Immature natural killer cell (primary cell): ENCODE measurements around the gene PLXNA2. TPM values are rescaled to one million over a fixed set of nuclear protein-coding genes. Genes with fewer than 3 reads are reported as not detected.

Experiments used
- DNase-seq, 3 donors: peaks; one replicate each; pipeline ENCODE4 v3.0.0; 2022; ENCODE audit warnings: mixed read lengths in 1 of 3
- H3K27ac Mint-ChIP-seq, 6 donors: one replicate each; pipeline ENCODE4 v1.8.0; 2020; ENCODE audit warnings: mixed read lengths in 6 of 6, mild to moderate bottlenecking in 5 of 6, inconsistent platforms in 4 of 6, moderate library complexity in 3 of 6
- H3K27me3 Mint-ChIP-seq, 3 donors: one replicate each; pipeline ENCODE4 v1.8.0; 2020 to 2021; ENCODE audit warnings: low read depth in 3 of 3, mild to moderate bottlenecking in 3 of 3, mixed read lengths in 3 of 3, moderate library complexity in 3 of 3, inconsistent platforms in 1 of 3
- H3K36me3 Mint-ChIP-seq, 3 donors: one replicate each; pipeline ENCODE4 v1.8.0; 2020; ENCODE audit warnings: mixed read lengths in 3 of 3, inconsistent platforms in 2 of 3, mild to moderate bottlenecking in 2 of 3
- H3K4me1 Mint-ChIP-seq, 2 donors: one replicate each; pipeline ENCODE4 v1.8.0; 2020; ENCODE audit warnings: inconsistent platforms in 2 of 2, mild to moderate bottlenecking in 2 of 2, mixed read lengths in 2 of 2, moderate library complexity in 1 of 2
- H3K4me3 Mint-ChIP-seq, 5 donors: one replicate each; pipeline ENCODE4 v1.8.0; 2020; ENCODE audit warnings: mild to moderate bottlenecking in 5 of 5, mixed read lengths in 5 of 5, inconsistent platforms in 3 of 5, moderate library complexity in 3 of 5
- H3K9me3 Mint-ChIP-seq, 6 donors: one replicate each; pipeline ENCODE4 v1.8.0; 2020; ENCODE audit warnings: mild to moderate bottlenecking in 6 of 6, mixed read lengths in 6 of 6, inconsistent platforms in 4 of 6, moderate library complexity in 3 of 6
- polyA plus RNA-seq, 3 donors: library from polyadenylated mRNA; unstranded; fragments of 300-500 nt; fragmentation: Illumina TruSeq; gene quantifications; one replicate each; pipeline ENCODE4 v1.2.3, GENCODE V29; 2021

PLXNA2 gene
- polyA plus RNA-seq, 3 donors from 2014 or later = 0.22 TPM; not detected in 2

GRCh38 chr1:208163539-208163938 lies 80.6 kb downstream of the PLXNA2 start:
- peaks cover 6 to 12% (median 9%) of the 10 kb centered on the region in 3 donors for H3K27me3 Mint-ChIP-seq
- no peak overlapping the region for H3K4me3 Mint-ChIP-seq
- DNase-seq = no peak
- no peaks in the 10 kb centered on the region for H3K9me3 Mint-ChIP-seq
- H3K36me3 Mint-ChIP-seq = no peaks in the 10 kb centered on the region
- no peak overlapping the region for H3K27ac Mint-ChIP-seq
- no peaks in the 10 kb centered on the region for H3K4me1 Mint-ChIP-seq

GRCh38 chr1:208162903-208163302 lies 81.3 kb downstream of the PLXNA2 start:
- DNase-seq = no peak
- Mint-ChIP-seq H3K9me3 (no peaks in the 10 kb centered on the region), H3K36me3 (no peaks in the 10 kb centered on the region), H3K27ac (no peak overlapping the region), H3K4me1 (no peaks in the 10 kb centered on the region), H3K27me3 (peaks cover 3 to 12% (median 7%) of the 10 kb centered on the region in 3 donors), H3K4me3 (no peak overlapping the region)

GRCh38 chr1:208161656-208162375 lies 82.4 kb downstream of the PLXNA2 start:
- Mint-ChIP-seq H3K4me3 (no peak overlapping the region), H3K27ac (no peak overlapping the region), H3K36me3 (no peaks in the 10 kb centered on the region), H3K9me3 (no peaks in the 10 kb centered on the region), H3K27me3 (peaks cover 3 to 9% (median 5%) of the 10 kb centered on the region in 3 donors), H3K4me1 (no peaks in the 10 kb centered on the region)
- no peak for DNase-seq

- Mint-ChIP-seq H3K9me3 (no peaks in the 10 kb centered on the region), H3K4me3 (no peak overlapping the region), H3K36me3 (no peaks in the 10 kb centered on the region), H3K27ac (no peak overlapping the region), H3K27me3 (peaks cover 3 to 9% (median 5%) of the 10 kb centered on the region in 3 donors), H3K4me1 (no peaks in the 10 kb centered on the region)
- DNase-seq = no peak
Observed at GRCh38 chr1:208161005-208161404, 83.2 kb downstream of the PLXNA2 start.

GRCh38 chr1:208160259-208160819 lies 83.8 kb downstream of the PLXNA2 start:
- Mint-ChIP-seq H3K4me1 (no peaks in the 10 kb centered on the region), H3K9me3 (no peaks in the 10 kb centered on the region), H3K4me3 (no peak overlapping the region), H3K27ac (no peak overlapping the region), H3K27me3 (peaks cover 3 to 9% (median 5%) of the 10 kb centered on the region in 3 donors), H3K36me3 (no peaks in the 10 kb centered on the region)
- no peak for DNase-seq

- Mint-ChIP-seq H3K27me3 (peaks cover 0 to 9% (median 2%) of the 10 kb centered on the region in 3 donors), H3K4me1 (no peaks in the 10 kb centered on the region), H3K36me3 (no peaks in the 10 kb centered on the region), H3K9me3 (no peaks in the 10 kb centered on the region), H3K4me3 (no peak overlapping the region), H3K27ac (no peak overlapping the region)
- DNase-seq = no peak
Observed at GRCh38 chr1:208159555-208160258, 84.5 kb downstream of the PLXNA2 start.

DNA sequence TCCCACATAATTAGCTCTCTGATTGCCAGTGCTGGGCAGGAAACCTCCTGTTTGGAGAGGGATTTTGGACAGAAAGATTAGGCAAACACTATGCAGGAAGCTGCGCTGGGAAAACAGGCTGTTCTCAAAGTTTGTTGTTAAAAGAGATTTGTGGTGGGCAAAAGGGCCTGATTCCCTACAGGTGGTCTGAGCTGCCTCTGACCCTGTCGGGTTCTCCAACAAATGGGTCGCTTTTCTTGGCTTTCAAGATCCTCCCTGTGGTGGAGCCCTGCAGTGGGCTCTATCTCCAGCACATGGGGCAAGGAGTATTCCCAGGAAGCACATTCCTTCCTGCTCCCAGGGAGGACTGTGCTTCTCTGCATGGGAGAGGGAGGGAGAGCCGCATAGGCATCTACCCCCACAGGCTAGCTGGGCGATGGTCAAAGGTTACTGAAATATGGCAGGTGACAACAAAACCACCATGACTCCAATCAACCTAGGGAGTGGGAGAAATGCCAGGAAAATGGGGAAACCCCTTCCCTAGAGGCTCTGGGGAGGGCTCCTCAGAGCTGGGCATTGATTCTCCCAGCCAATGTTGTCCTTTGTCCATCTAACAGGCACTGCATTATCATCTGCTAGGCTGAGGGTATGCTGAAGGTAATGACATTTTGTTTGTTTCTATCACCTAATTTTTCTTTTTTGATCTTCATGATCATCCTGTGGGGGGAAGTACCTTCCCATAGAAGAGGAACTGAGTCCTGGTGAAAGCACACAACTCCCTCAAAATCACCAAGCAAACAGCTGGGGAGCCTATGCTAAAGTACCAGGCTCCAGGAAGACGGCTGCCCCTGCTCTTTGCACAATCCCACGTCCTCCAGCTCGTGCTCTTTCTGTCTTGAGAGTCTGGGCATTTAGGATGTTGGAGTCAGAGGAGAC lies 85.3 kb downstream of the PLXNA2 start:
- H3K27ac Mint-ChIP-seq = no peak overlapping the region
- no peaks in the 10 kb centered on the region for H3K4me1 Mint-ChIP-seq
- no peak overlapping the region for H3K4me3 Mint-ChIP-seq
- H3K9me3 Mint-ChIP-seq = no peaks in the 10 kb centered on the region
- no peak for DNase-seq
- no peaks in the 10 kb centered on the region for H3K36me3 Mint-ChIP-seq
- H3K27me3 Mint-ChIP-seq = peaks cover 0 to 4% (median 2%) of the 10 kb centered on the region in 3 donors

- no peak overlapping the region for H3K27ac Mint-ChIP-seq
- no peaks in the 10 kb centered on the region for H3K4me1 Mint-ChIP-seq
- DNase-seq = no peak
- H3K4me3 Mint-ChIP-seq = no peak overlapping the region
- H3K36me3 Mint-ChIP-seq = no peaks in the 10 kb centered on the region
- no peaks in the 10 kb centered on the region for H3K9me3 Mint-ChIP-seq
- H3K27me3 Mint-ChIP-seq = peaks cover 0 to 4% (median 2%) of the 10 kb centered on the region in 3 donors
Observed at GRCh38 chr1:208157769-208158168, 86.4 kb downstream of the PLXNA2 start.

GRCh38 chr1:208156741-208157140 lies 87.4 kb downstream of the PLXNA2 start:
- H3K4me3 Mint-ChIP-seq = no peak overlapping the region
- peaks cover 0 to 4% (median 2%) of the 10 kb centered on the region in 3 donors for H3K27me3 Mint-ChIP-seq
- no peak for DNase-seq
- H3K9me3 Mint-ChIP-seq = no peaks in the 10 kb centered on the region
- no peaks in the 10 kb centered on the region for H3K4me1 Mint-ChIP-seq
- no peaks in the 10 kb centered on the region for H3K36me3 Mint-ChIP-seq
- no peak overlapping the region for H3K27ac Mint-ChIP-seq

GRCh38 chr1:208156310-208156709 lies 87.9 kb downstream of the PLXNA2 start:
- H3K9me3 Mint-ChIP-seq = no peaks in the 10 kb centered on the region
- H3K4me3 Mint-ChIP-seq = no peak overlapping the region
- no peak for DNase-seq
- H3K4me1 Mint-ChIP-seq = no peaks in the 10 kb centered on the region
- H3K27ac Mint-ChIP-seq = no peak overlapping the region
- peaks cover 0 to 4% (median 2%) of the 10 kb centered on the region in 3 donors for H3K27me3 Mint-ChIP-seq
- H3K36me3 Mint-ChIP-seq = no peaks in the 10 kb centered on the region

DNA sequence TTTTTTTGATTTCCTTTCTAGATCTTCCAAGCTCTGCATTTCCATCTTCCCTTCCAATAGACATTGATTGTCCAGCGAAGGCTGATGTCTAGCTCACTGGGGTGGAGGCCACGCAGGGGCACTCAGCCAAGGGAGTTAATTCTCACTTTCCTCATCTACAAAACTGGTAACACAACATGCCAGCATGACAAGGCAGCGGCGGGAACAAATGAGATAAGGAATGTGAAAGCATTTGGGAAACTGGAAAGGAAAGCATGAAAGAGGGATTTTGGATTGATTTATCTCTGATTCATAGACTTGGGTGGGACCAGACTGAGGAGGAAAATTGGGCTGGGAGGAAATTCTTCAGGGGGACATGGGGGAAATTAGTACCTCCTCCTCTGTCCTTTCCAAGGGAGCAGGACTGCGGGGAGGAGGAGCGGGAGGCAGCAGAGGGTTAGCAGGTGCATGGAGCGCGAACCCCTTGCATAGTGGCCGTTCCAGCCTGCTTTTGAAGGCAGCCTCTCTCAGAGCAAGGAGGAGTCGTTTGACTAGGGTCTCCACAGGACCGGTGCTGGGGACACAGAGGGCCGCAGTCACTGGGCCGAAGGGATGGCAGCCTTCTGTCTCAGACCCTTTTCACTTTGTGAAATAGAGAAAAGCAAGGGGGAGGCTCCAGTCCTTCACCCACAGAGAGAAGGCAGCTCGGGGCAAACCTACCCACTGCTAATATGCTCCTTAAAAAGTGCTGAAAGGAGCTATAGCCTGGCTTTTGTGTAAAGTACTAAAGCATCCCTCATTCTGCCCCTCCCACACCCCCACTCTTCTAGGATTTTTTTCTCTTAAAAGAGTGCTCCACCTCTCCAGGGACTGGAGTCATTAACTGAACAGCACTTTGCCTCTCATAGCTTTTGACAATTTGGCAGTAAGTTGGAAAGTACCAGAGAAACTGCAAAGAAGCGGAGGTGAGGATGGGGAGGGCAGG lies 89.2 kb downstream of the PLXNA2 start:
- Mint-ChIP-seq H3K27ac (no peak overlapping the region), H3K4me3 (no peak overlapping the region), H3K4me1 (no peaks in the 10 kb centered on the region), H3K9me3 (no peaks in the 10 kb centered on the region), H3K27me3 (peaks cover 0 to 4% (median 2%) of the 10 kb centered on the region in 3 donors), H3K36me3 (no peaks in the 10 kb centered on the region)
- DNase-seq = no peak

DNA sequence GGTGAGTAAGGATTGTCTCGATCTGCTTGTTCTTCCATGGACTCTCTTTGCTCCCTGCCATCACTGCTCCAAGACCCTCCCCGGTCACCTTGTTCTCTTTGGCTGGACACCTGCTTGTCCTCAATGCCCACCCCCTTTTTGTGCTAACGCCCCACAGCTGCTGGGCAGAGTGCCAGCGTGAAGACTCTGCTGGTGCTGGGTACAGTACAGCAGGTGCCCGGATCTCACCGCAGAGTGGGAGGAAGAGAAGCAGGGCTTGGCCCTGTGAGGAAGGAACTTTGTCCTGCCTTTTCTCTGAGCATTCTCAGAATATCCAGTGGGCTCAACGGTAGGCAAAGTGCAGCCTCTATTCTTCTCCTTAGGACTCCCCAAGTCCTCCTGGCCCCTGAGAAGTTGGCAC lies 90.1 kb downstream of the PLXNA2 start:
- Mint-ChIP-seq H3K36me3 (no peaks in the 10 kb centered on the region), H3K9me3 (no peaks in the 10 kb centered on the region), H3K27me3 (peaks cover 0 to 3% (median 2%) of the 10 kb centered on the region in 3 donors), H3K27ac (no peak overlapping the region), H3K4me1 (no peaks in the 10 kb centered on the region), H3K4me3 (no peak overlapping the region)
- DNase-seq = no peak

DNA sequence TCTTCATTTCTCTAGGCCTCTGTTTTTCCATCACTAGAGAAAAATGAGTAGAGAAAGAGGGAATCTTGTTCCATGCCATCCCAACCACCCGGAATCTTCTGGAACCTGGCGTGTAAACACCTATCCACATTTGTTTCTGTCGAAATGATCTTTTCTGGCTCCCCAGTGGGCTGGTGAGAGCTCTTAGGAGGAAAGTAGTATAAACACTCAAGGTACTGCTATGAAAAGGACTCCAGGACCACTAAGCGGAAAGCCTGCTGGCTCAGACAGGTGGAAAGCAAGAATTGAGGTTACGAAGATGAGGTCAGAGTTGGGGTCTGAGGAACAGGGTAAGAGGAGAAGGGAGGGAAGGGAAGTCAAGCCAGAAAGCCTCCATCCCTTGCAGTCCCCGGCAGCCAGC lies 90.8 kb downstream of the PLXNA2 start:
- H3K36me3 Mint-ChIP-seq = no peaks in the 10 kb centered on the region
- peaks cover 0 to 3% (median 2%) of the 10 kb centered on the region in 3 donors for H3K27me3 Mint-ChIP-seq
- H3K27ac Mint-ChIP-seq = no peak overlapping the region
- H3K4me3 Mint-ChIP-seq = no peak overlapping the region
- DNase-seq = no peak
- H3K4me1 Mint-ChIP-seq = no peaks in the 10 kb centered on the region
- no peaks in the 10 kb centered on the region for H3K9me3 Mint-ChIP-seq
